Panc1 (cell line): ENCODE measurements around the gene GRHL1. TPM values are rescaled to one million over a fixed set of nuclear protein-coding genes. Genes with fewer than 3 reads are reported as not detected.

Experiments
- ATAC-seq: fragments of 200-7000 bp; cut with Tn5 transposase; 2 replicates; pipeline ENCODE4 v1.9.1; 2020; ENCODE audit warnings: mild to moderate bottlenecking, moderate library complexity
- BruUV-seq: library from RNA; stranded (reverse); fragments of 400-500 nt; replicated peaks from 2 replicates; lab custom pipeline; 2021; lab: Mats Ljungman, UMichigan
- CTCF ChIA-PET: fragments of 300-600 bp; sonication (Branson Sonifier 250); formaldehyde crosslinking; loops from one replicate; lab custom pipeline; 2022; ENCODE audit warnings: antibody characterized with exemption; lab: Charles Lee
- POLR2A ChIA-PET: fragments of 300-600 bp; sonication (Branson Sonifier 250); formaldehyde crosslinking; loops from one replicate; lab custom pipeline; 2022; ENCODE audit warnings: antibody characterized with exemption; lab: Charles Lee
- DNase-seq: peaks from one replicate; pipeline ENCODE4 v3.0.0-alpha.2; 2010; ENCODE audit warnings: low read depth, low spot score
- H3K27ac ChIP-seq: 2 replicates; pipeline ENCODE4 v1.5.1; 2011; ENCODE audit warnings: mild to moderate bottlenecking, low read length, inconsistent platforms
- H3K27me3 ChIP-seq: fragments of 200-500 bp; sonication (Bioruptor generic); 2 replicates; pipeline ENCODE4 v1.6.0; 2014; ENCODE audit warnings: low read length, inconsistent platforms; ENCODE audit not compliant: control insufficient read depth, insufficient read depth
- H3K36me3 ChIP-seq: fragments of 200-500 bp; sonication (Bioruptor generic); 2 replicates; pipeline ENCODE4 v1.5.1; 2014; ENCODE audit warnings: inconsistent platforms, mild to moderate bottlenecking, low read length, moderate library complexity; ENCODE audit not compliant: control insufficient read depth, insufficient read depth
- H3K4me1 ChIP-seq: 2 replicates; pipeline ENCODE4 v1.5.1; 2011; ENCODE audit warnings: inconsistent platforms, mild to moderate bottlenecking, low read length, moderate library complexity; ENCODE audit not compliant: control insufficient read depth, insufficient read depth
- H3K4me3 ChIP-seq, 2 experiments: 2 replicates each; pipeline ENCODE4 v1.5.1; 2011 to 2012; ENCODE audit warnings: low read depth in 2 of 2, low read length in 2 of 2, mild to moderate bottlenecking in 2 of 2, inconsistent platforms in 1 of 2, moderate library complexity in 1 of 2
- H3K9me3 ChIP-seq: fragments of 200-500 bp; sonication (Bioruptor generic); 2 replicates; pipeline ENCODE4 v1.5.1; 2014; ENCODE audit warnings: low read depth, mild to moderate bottlenecking, inconsistent platforms, low read length, moderate library complexity; ENCODE audit not compliant: control insufficient read depth, insufficient read depth
- POLR2AphosphoS5 ChIP-seq: IDR thresholded peaks from 2 replicates; pipeline ENCODE4 v1.6.1; 2012; ENCODE audit warnings: mild to moderate bottlenecking, low read depth, low read length, moderate library complexity
- SIN3A ChIP-seq: IDR thresholded peaks from 2 replicates; pipeline ENCODE4 v1.6.1; 2012; ENCODE audit warnings: low read depth, mild to moderate bottlenecking, low read length, moderate library complexity, borderline replicate concordance; ENCODE audit not compliant: insufficient read depth
- TCF7L2 ChIP-seq: IDR thresholded peaks from 2 replicates; pipeline ENCODE4 v1.6.1; 2011; ENCODE audit warnings: mild to moderate bottlenecking, low read depth, low read length, inconsistent platforms
- in situ Hi-C: cut with HindIII; loops from 2 replicates; pipeline ENCODE4 v1.10.0; 2016; ENCODE audit warnings: low sequenced_read_pairs, low pct_unique_long_range_greater_than_20kb
- intact Hi-C: fragments of 100-400 bp; cut with micrococcal nuclease; formaldehyde crosslinking; loops from one replicate; pipeline ENCODE4 v1.10.0; 2022; ENCODE audit not compliant: unreplicated experiment
- total RNA-seq: library from RNA; stranded (reverse); gene quantifications from one replicate; pipeline ENCODE4 v1.2.1, GENCODE V29; 2021; ENCODE audit not compliant: unreplicated experiment
- TF ChIP-seq, protein P1 (sequence below), 2 experiments: IDR thresholded peaks; 2 replicates each; pipeline ENCODE4 v1.6.1; 2011 to 2012; ENCODE audit warnings: low read depth in 2 of 2, control low read depth in 1 of 2, low read length in 1 of 2, mild to moderate bottlenecking in 1 of 2, moderate library complexity in 1 of 2; ENCODE audit not compliant: insufficient read depth in 1 of 2
- TF ChIP-seq, protein P2 (sequence below): fragments of 450-650 bp; IDR thresholded peaks from 2 replicates; pipeline ENCODE4 v1.5.1; 2017; ENCODE audit warnings: mild to moderate bottlenecking

The GRHL1 gene
- total RNA-seq, 1 experiment from 2014 or later, result 4.7 TPM

DNA sequence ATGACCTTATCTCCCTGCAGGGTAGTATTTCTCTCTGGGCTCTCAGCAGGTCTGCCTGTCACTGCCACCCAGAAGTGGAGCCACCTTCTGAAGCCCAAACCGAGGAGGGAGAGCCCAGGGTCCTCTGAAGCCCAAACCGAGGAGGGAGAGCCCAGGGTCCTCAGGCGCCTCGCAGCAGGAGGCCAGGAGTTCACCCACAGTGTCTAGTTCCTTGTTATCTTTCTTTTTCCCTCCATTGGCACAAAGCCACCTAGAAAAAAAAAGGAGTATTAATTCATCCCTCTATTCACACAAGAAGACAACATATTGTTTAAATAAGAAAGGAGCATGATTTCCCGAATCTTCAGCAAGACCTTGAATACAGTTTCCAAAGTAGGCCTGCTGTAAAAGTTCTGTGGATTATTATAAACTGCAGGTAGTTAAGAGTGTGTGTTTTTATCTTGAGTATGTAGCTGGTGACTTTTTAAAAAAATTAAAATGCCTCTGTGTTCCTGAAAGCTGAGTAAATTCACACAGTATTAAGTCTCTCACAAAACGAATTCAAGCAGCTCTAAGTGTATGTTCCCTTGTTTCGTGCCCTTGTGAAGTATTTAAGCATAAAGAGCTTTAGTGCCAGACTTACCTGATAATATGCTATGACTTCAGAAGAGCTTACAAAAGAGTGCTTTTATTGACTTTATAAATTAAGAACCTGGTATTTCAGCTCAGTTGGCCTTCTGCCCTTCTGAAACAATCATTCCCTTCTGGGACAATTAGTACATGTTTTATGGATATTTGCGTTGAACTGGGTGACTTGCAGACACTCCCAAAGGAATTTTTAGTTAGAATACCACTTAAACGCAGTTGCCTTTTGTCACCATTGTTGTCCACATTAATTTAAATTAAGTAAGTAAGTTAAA, 11.7 kb upstream of the GRHL1 start:
- TF ChIP-seq TCF7L2 (no peak), SIN3A (no peak), POLR2AphosphoS5 (no peak)
- TF ChIP-seq, protein P1, sequence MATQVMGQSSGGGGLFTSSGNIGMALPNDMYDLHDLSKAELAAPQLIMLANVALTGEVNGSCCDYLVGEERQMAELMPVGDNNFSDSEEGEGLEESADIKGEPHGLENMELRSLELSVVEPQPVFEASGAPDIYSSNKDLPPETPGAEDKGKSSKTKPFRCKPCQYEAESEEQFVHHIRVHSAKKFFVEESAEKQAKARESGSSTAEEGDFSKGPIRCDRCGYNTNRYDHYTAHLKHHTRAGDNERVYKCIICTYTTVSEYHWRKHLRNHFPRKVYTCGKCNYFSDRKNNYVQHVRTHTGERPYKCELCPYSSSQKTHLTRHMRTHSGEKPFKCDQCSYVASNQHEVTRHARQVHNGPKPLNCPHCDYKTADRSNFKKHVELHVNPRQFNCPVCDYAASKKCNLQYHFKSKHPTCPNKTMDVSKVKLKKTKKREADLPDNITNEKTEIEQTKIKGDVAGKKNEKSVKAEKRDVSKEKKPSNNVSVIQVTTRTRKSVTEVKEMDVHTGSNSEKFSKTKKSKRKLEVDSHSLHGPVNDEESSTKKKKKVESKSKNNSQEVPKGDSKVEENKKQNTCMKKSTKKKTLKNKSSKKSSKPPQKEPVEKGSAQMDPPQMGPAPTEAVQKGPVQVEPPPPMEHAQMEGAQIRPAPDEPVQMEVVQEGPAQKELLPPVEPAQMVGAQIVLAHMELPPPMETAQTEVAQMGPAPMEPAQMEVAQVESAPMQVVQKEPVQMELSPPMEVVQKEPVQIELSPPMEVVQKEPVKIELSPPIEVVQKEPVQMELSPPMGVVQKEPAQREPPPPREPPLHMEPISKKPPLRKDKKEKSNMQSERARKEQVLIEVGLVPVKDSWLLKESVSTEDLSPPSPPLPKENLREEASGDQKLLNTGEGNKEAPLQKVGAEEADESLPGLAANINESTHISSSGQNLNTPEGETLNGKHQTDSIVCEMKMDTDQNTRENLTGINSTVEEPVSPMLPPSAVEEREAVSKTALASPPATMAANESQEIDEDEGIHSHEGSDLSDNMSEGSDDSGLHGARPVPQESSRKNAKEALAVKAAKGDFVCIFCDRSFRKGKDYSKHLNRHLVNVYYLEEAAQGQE (IDR thresholded peaks at IDR 0.05; ENCODE audit: insufficient read depth in 1 of 2, low read depth in 2 of 2, low read length in 1 of 2), result no peak
- TF ChIP-seq, protein P2, sequence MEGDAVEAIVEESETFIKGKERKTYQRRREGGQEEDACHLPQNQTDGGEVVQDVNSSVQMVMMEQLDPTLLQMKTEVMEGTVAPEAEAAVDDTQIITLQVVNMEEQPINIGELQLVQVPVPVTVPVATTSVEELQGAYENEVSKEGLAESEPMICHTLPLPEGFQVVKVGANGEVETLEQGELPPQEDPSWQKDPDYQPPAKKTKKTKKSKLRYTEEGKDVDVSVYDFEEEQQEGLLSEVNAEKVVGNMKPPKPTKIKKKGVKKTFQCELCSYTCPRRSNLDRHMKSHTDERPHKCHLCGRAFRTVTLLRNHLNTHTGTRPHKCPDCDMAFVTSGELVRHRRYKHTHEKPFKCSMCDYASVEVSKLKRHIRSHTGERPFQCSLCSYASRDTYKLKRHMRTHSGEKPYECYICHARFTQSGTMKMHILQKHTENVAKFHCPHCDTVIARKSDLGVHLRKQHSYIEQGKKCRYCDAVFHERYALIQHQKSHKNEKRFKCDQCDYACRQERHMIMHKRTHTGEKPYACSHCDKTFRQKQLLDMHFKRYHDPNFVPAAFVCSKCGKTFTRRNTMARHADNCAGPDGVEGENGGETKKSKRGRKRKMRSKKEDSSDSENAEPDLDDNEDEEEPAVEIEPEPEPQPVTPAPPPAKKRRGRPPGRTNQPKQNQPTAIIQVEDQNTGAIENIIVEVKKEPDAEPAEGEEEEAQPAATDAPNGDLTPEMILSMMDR, result no peak
- no peaks in the 10 kb centered on the region for H3K4me1 ChIP-seq
- no TSS peak for BruUV-seq
- ATAC-seq (no peak), DNase-seq (no peak)
- no peaks in the 10 kb centered on the region; the same call in 1 of the 2 replicates for H3K27me3 ChIP-seq
- no peaks in the 10 kb centered on the region for H3K36me3 ChIP-seq
- in situ Hi-C loops (no loop called here), intact Hi-C loops (no loop called here)
- H3K27ac ChIP-seq, result no peak overlapping the region
- POLR2A ChIA-PET, result no interaction called here
- no peaks in the 10 kb centered on the region for H3K9me3 ChIP-seq
- CTCF ChIA-PET, result no interaction called here
- no peak overlapping the region for H3K4me3 ChIP-seq

DNA sequence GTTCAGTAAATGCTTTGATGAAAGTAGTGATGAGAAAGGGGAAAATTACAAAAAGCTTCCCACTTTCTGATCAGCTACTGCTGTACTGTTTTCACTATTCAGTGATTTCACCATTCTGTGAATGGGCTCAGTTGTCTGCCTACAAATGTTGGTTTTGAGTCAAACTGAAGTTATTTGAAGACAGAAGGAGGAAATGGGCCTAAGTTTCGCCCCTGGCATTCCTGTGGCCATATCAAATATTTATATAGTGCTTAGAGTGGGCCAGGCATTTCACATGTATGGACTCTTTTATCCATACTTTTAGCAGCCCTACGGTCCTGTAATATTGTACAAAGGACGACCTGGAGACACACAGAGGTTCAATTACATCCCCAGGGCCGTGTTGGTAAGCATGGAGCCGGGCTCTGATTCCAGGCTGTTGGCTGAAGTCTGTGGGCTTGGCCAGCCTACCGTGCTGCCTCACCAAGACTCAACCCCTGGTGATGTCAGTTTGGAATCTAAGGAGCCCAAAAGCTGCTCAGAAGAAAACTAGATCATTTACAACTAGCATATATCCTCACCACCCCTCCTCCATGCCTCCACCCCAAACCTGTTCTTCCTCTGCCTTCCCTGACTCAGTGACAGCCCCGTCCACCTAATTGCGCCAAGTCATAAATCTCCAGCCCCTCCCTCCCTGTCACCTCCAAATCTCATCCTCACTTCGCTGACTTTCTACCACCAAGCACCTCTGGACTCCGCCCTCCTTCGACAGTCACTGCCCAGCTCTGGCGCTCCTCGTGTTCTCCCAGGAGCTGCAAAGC, 10.1 kb upstream of the GRHL1 start:
- intact Hi-C loops, result no loop called here
- Histone ChIP-seq H3K36me3 (no peaks in the 10 kb centered on the region), H3K4me1 (no peaks in the 10 kb centered on the region), H3K9me3 (no peaks in the 10 kb centered on the region), H3K4me3 (no peak overlapping the region), H3K27ac (no peak overlapping the region), H3K27me3 (no peaks in the 10 kb centered on the region; the same call in 1 of the 2 replicates)
- BruUV-seq, result no TSS peak
- ATAC-seq (no peak; the same call in 1 of the 2 replicates), DNase-seq (no peak)
- ChIA-PET CTCF (interaction anchor here (0.6 kb wide), 1 partner anchor 111 kb away, joined by 4 read pairs; no protein-coding TSS in a partner anchor), POLR2A (no interaction called here)
- in situ Hi-C loops, result no loop called here
- no peak for TF ChIP-seq TCF7L2
- TF ChIP-seq, protein P2, result no peak
- TF ChIP-seq POLR2AphosphoS5, result no peak
- TF ChIP-seq, protein P1 (IDR thresholded peaks at IDR 0.05; ENCODE audit: insufficient read depth in 1 of 2, low read depth in 2 of 2, low read length in 1 of 2), result no peak
- no peak for TF ChIP-seq SIN3A
